Measurements from ENCODE around the gene STAT2. TPM values are rescaled to one million over a fixed set of nuclear protein-coding genes. Genes with fewer than 3 reads are reported as not detected.

Gene STAT2
- total and polyA plus RNA-seq, 2 experiments from 2014 or later, result 15.6 to 67.9 TPM

- TF ChIP-seq, protein P1, sequence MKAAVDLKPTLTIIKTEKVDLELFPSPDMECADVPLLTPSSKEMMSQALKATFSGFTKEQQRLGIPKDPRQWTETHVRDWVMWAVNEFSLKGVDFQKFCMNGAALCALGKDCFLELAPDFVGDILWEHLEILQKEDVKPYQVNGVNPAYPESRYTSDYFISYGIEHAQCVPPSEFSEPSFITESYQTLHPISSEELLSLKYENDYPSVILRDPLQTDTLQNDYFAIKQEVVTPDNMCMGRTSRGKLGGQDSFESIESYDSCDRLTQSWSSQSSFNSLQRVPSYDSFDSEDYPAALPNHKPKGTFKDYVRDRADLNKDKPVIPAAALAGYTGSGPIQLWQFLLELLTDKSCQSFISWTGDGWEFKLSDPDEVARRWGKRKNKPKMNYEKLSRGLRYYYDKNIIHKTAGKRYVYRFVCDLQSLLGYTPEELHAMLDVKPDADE (IDR thresholded peaks at IDR 0.05), result no peak
These were observed 38.9 kb downstream of the STAT2 start (continued) for GRCh38 chr12:56321027-56321426.

DNA sequence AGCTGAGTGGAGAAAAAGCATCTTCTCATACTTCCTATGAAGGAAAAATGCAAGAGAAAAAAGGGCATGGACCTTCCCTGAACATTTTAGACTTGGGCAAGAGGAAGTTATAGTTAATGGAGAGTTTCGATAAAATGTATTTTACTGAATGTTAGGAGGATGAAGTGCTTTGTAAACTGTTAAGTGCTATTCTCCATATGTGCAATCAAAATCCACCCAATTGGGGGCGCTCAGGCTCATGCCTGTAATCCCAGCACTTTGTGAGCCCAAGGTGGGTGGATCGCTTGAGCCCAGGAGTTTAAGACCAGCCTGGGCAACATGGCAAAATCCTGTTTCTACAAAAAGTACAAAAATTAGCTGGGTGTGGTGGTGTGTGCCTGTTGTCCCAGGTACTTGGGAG is 42.2 kb downstream of the STAT2 start:
- Histone ChIP-seq H3K36me3 (ENCODE audit: insufficient read depth) (peaks cover 20% of the 10 kb centered on the region), H3K9me2 (ENCODE audit: insufficient read depth) (no peaks in the 10 kb centered on the region), H3K79me2 (replicated peaks; ENCODE audit: insufficient read depth) (peaks cover 20% of the 10 kb centered on the region), H3K4me1 (ENCODE audit: insufficient read depth) (peaks cover 12% of the 10 kb centered on the region), H3K4me3 (no peak overlapping the region), H3K27ac (ENCODE audit: low read depth) (no peak overlapping the region), H3K27me3 (ENCODE audit: insufficient read depth) (no peaks in the 10 kb centered on the region), H3K4me2 (no peak overlapping the region), H4K20me1 (replicated peaks; ENCODE audit: insufficient read depth) (peaks cover 3% of the 10 kb centered on the region; the same call in 1 of the 2 replicates), H3F3A (replicated peaks; ENCODE audit: low read depth) (peaks cover 18% of the 10 kb centered on the region; the same call in 1 of the 2 replicates), H2AFZ (no peak overlapping the region)
- Mint-ChIP-seq H3K4me3 (no peak overlapping the region; the same call in 2 of the 3 replicates), H3K4me1 (peaks cover 4% of the 10 kb centered on the region), H3K9me3 (no peaks in the 10 kb centered on the region; the same call in 2 of the 3 replicates), H3K36me3 (ENCODE audit: low read depth) (peaks cover 30% of the 10 kb centered on the region), H3K27me3 (ENCODE audit: insufficient read depth, low read depth, poor library complexity) (peaks cover 8% of the 10 kb centered on the region), H3K27ac (no peak overlapping the region; the same call in 1 of the 2 replicates)
- TF ChIP-seq NANOG (IDR thresholded peaks at IDR 0.05; ENCODE audit: borderline replicate concordance) (no peak), CREB1 (CRISPR knock-in tag; IDR thresholded peaks at IDR 0.05; ENCODE audit: low read depth) (no peak), CTCF (conservative IDR thresholded peaks at IDR 0.05; ENCODE audit: low read depth in 2 of 2) (peak; percentile 54 to 65)
- ATAC-seq, result no peak
- DNase-seq (ENCODE audit: low spot score), result peak; percentile 62

DNA sequence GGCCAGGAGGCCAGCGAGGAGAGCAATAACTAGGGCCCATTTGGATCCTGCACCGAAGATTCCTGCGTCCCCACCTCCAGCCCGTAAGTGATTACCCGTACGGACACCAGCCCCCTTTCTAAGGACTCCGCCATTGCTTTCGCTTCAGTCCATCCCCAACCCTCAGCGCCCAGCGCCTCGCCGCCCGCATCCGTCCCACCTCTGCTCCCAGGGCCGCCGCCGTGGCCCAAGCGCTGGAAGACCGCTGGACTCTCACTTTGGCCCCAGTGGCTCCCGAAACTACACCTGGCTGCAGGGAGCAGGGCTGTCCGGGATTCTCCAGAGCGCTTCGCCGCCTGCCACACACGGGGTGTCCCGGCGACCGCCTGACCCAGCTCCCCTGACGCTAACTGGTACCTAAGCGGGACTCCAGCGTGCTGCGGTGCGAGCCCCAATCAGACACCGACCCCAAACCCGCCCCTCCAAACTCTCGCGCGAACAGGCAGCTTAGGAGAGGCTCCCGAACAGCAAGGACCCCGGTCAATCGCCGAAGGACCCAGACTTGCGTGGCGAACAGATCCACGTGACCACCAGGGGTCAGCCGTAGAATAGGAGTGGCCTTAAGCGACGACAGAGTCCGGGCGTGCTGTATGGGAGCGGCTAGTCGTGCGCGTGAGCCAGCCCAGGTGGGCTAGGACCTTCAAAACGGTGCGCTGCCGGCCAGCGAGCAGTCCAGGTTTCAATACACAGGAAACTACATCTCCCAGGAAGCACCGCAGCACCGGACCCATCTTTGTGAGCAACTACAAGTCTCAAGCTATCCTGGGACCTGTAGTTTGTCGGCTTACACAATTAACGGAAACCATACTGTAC is 44.1 kb downstream of the STAT2 start, which contains the start of gene CNPY2:
TSS of gene CNPY2 (minus strand) at position 367 of the 852 bp plus-strand sequence. CDS start 771 bp downstream, outside the sequence.
- peaks cover 8% of the 10 kb centered on the region for H3K27me3 Mint-ChIP-seq (ENCODE audit: insufficient read depth, low read depth, poor library complexity)
- H3K4me3 Mint-ChIP-seq, result peak within 1 kb of the TSS; percentile 100
- Histone ChIP-seq H3K27ac (ENCODE audit: low read depth) (peak within 1 kb of the TSS; percentile 92), H3K4me3 (peak within 1 kb of the TSS; percentile 99), H3K4me2 (peak within 1 kb of the TSS; percentile 99), H4K20me1 (replicated peaks; ENCODE audit: insufficient read depth) (peaks cover 3% of the 10 kb centered on the region; the same call in 1 of the 2 replicates), H2AFZ (peak within 1 kb of the TSS; percentile 97), H3K36me3 (ENCODE audit: insufficient read depth) (peaks cover 31% of the 10 kb centered on the region), H3F3A (replicated peaks; ENCODE audit: low read depth) (peaks cover 18% of the 10 kb centered on the region), H3K27me3 (ENCODE audit: insufficient read depth) (no peaks in the 10 kb centered on the region), H3K4me1 (ENCODE audit: insufficient read depth) (peaks cover 12% of the 10 kb centered on the region), H3K9me2 (ENCODE audit: insufficient read depth) (no peaks in the 10 kb centered on the region), H3K79me2 (replicated peaks; ENCODE audit: insufficient read depth) (peaks cover 20% of the 10 kb centered on the region)
- ATAC-seq, result peak; percentile 94
- H3K9me3 Mint-ChIP-seq, result no peaks in the 10 kb centered on the region; the same call in 2 of the 3 replicates
- peaks cover 4% of the 10 kb centered on the region for H3K4me1 Mint-ChIP-seq
- DNase-seq (ENCODE audit: low spot score), result peak; percentile 99
- peak within 1 kb of the TSS; percentile 99 for H3K27ac Mint-ChIP-seq
- H3K36me3 Mint-ChIP-seq (ENCODE audit: low read depth), result peaks cover 42% of the 10 kb centered on the region
- TF ChIP-seq ZNF331 (CRISPR knock-in tag; IDR thresholded peaks at IDR 0.05; ENCODE audit: low read depth) (no peak), CREB1 (CRISPR knock-in tag; IDR thresholded peaks at IDR 0.05; ENCODE audit: low read depth) (peak; percentile 71; the same call in 1 of the 2 replicates), JUNB (IDR thresholded peaks at IDR 0.05; ENCODE audit: unreplicated experiment) (no peak), CTCF (conservative IDR thresholded peaks at IDR 0.05; ENCODE audit: low read depth in 2 of 2) (peak in 1 of 2 experiments; percentile 59; a peak in 2 of 4 replicates)

Data from GM23338 (cell line).